ENCODE results near the gene CDH4.

The CDH4 gene

GRCh38 chr20:61719691-61720347 lies 467.8 kb downstream of the CDH4 start:
- peak; percentile 30 for DNase-seq (ENCODE audit: low spot score)

- no peak for DNase-seq (ENCODE audit: low spot score)
These were observed 468.3 kb downstream of the CDH4 start for GRCh38 chr20:61720348-61720696.

GRCh38 chr20:61722146-61722678 lies 470.2 kb downstream of the CDH4 start:
- DNase-seq (ENCODE audit: low spot score), result no peak

- no peak for DNase-seq (ENCODE audit: low spot score)
These were observed 471.6 kb downstream of the CDH4 start for GRCh38 chr20:61723529-61724257.

- DNase-seq (ENCODE audit: low spot score), result no peak
These were observed 472.3 kb downstream of the CDH4 start for GRCh38 chr20:61724376-61724775.

GRCh38 chr20:61725145-61725544 lies 473.1 kb downstream of the CDH4 start:
- DNase-seq (ENCODE audit: low spot score), result no peak

- DNase-seq (ENCODE audit: low spot score), result no peak
These were observed 473.9 kb downstream of the CDH4 start for GRCh38 chr20:61725966-61726365.

- DNase-seq (ENCODE audit: low spot score), result no peak
These were observed 474.9 kb downstream of the CDH4 start for GRCh38 chr20:61726979-61727378.

- no peak for DNase-seq (ENCODE audit: low spot score)
These were observed 475.7 kb downstream of the CDH4 start for GRCh38 chr20:61727761-61728160.

- DNase-seq (ENCODE audit: low spot score), result no peak
These were observed 476.3 kb downstream of the CDH4 start for GRCh38 chr20:61728326-61728725.

GRCh38 chr20:61728786-61729770 lies 477.0 kb downstream of the CDH4 start:
- no peak for DNase-seq (ENCODE audit: low spot score)

- no peak for DNase-seq (ENCODE audit: low spot score)
These were observed 478.7 kb downstream of the CDH4 start for GRCh38 chr20:61730631-61731362.

- no peak for DNase-seq (ENCODE audit: low spot score)
These were observed 479.5 kb downstream of the CDH4 start for GRCh38 chr20:61731363-61732181.

GRCh38 chr20:61732511-61733210 lies 480.6 kb downstream of the CDH4 start:
- no peak for DNase-seq (ENCODE audit: low spot score)

GRCh38 chr20:61733216-61733615 lies 481.2 kb downstream of the CDH4 start:
- DNase-seq (ENCODE audit: low spot score), result no peak

- DNase-seq (ENCODE audit: low spot score), result no peak
These were observed 482.1 kb downstream of the CDH4 start for GRCh38 chr20:61733891-61734732.

GRCh38 chr20:61734733-61735502 lies 482.9 kb downstream of the CDH4 start:
- DNase-seq (ENCODE audit: low spot score), result no peak

GRCh38 chr20:61735503-61735785 lies 483.4 kb downstream of the CDH4 start:
- DNase-seq (ENCODE audit: low spot score), result no peak
